SK-N-SH (cell line): ENCODE results near the gene CGAS.

ENCODE experiments used
- EZH2phosphoT487 ChIP-seq: fragments of 200-600 bp; sonication (generic); IDR thresholded peaks from 2 replicates; pipeline ENCODE4 v1.6.1; 2017; ENCODE audit warnings: low read depth, mixed run types, mild to moderate bottlenecking, antibody characterized with exemption, moderate library complexity, borderline replicate concordance
- FOXM1 ChIP-seq: IDR thresholded peaks from 2 replicates; pipeline ENCODE4 v1.4.0; 2012; ENCODE audit warnings: low read depth, mild to moderate bottlenecking
- NRF1 ChIP-seq: IDR thresholded peaks from 2 replicates; pipeline ENCODE4 v1.6.1; 2012; ENCODE audit warnings: low read depth, mild to moderate bottlenecking, low read length
- POLR2AphosphoS5 ChIP-seq: IDR thresholded peaks from 2 replicates; pipeline ENCODE4 v1.6.1; 2012; ENCODE audit warnings: low read depth, low read length
- RCOR1 ChIP-seq: fragments of 150-350 bp; IDR thresholded peaks from 2 replicates; pipeline ENCODE4 v1.6.1; 2017; ENCODE audit warnings: antibody characterized with exemption, low read length
- TCF12 ChIP-seq: IDR thresholded peaks from 2 replicates; pipeline ENCODE4 v1.4.0; 2012
- USF2 ChIP-seq: fragments of 150-350 bp; IDR thresholded peaks from 2 replicates; pipeline ENCODE4 v1.6.1; 2017; ENCODE audit warnings: antibody characterized with exemption, low read length, low read depth, borderline replicate concordance
- YY1 ChIP-seq: IDR thresholded peaks from 2 replicates; pipeline ENCODE4 v1.4.0; 2012; ENCODE audit warnings: low read depth, mild to moderate bottlenecking
- TF ChIP-seq, protein P1 (sequence below): fragments of 200-600 bp; sonication (generic); IDR thresholded peaks from 2 replicates; pipeline ENCODE4 v1.6.1; 2017; ENCODE audit warnings: antibody characterized with exemption, mild to moderate bottlenecking, moderate library complexity

DNA sequence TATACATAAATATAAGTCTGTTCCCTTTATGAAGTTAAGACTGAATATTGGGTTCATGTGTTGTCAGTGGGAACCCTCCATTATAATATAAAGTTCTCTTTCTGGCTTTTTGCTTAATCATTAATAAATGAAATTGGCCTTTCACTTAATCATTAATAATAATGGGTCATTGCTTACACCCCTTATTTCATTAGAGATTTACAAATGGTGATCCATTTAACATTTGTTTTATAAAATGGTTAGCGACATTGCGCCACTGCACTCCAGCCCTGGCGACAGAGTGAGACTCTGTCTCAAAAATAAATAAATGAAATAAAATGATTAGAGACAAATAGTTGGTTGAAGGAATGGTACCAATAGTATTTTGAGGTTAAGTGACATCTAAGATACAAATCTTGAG lies 39.0 kb downstream of the CGAS start:
- TF ChIP-seq, protein P1, sequence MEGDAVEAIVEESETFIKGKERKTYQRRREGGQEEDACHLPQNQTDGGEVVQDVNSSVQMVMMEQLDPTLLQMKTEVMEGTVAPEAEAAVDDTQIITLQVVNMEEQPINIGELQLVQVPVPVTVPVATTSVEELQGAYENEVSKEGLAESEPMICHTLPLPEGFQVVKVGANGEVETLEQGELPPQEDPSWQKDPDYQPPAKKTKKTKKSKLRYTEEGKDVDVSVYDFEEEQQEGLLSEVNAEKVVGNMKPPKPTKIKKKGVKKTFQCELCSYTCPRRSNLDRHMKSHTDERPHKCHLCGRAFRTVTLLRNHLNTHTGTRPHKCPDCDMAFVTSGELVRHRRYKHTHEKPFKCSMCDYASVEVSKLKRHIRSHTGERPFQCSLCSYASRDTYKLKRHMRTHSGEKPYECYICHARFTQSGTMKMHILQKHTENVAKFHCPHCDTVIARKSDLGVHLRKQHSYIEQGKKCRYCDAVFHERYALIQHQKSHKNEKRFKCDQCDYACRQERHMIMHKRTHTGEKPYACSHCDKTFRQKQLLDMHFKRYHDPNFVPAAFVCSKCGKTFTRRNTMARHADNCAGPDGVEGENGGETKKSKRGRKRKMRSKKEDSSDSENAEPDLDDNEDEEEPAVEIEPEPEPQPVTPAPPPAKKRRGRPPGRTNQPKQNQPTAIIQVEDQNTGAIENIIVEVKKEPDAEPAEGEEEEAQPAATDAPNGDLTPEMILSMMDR: no peak
- TF ChIP-seq POLR2AphosphoS5 (no peak), FOXM1 (no peak), YY1 (no peak), USF2 (no peak), RCOR1 (no peak), TCF12 (no peak), NRF1 (no peak), EZH2phosphoT487 (no peak)
